HEK293T (cell line): ENCODE measurements around the gene GGA2.
"Not testable (repeated sequence)": the region's sequence is repeated elsewhere in the genome, so short reads cannot be mapped to it uniquely, and the experiment has no call there.

ENCODE experiments used
- CTCF ChIA-PET: fragments of 350-600 bp; formaldehyde crosslinking; extraction: SDS; loops from one replicate; lab custom pipeline; 2021; ENCODE audit warnings: antibody characterized with exemption, inconsistent platforms; lab: Yijun Ruan, JAX
- POLR2A ChIA-PET: fragments of 350-600 bp; formaldehyde crosslinking; extraction: SDS; loops from one replicate; lab custom pipeline; 2020; ENCODE audit warnings: antibody characterized with exemption, inconsistent platforms; lab: Yijun Ruan, JAX
- DNase-seq: peaks from one replicate; pipeline ENCODE4 v3.0.0; 2012; ENCODE audit warnings: mixed read lengths; ENCODE audit errors: extremely low spot score
- ARNT ChIP-seq: fragments of 450-650 bp; IDR thresholded peaks from 2 replicates; pipeline ENCODE4 v1.6.1; 2017; ENCODE audit warnings: mild to moderate bottlenecking
- BHLHE40 ChIP-seq: fragments of 450-650 bp; IDR thresholded peaks from 2 replicates; pipeline ENCODE4 v1.6.1; 2016; ENCODE audit warnings: mild to moderate bottlenecking, moderate library complexity, borderline replicate concordance
- CTBP1 ChIP-seq: fragments of 450-650 bp; IDR thresholded peaks from 2 replicates; pipeline ENCODE4 v1.6.1; 2016; ENCODE audit warnings: borderline replicate concordance
- ELF4 ChIP-seq: fragments of 450-650 bp; IDR thresholded peaks from 2 replicates; pipeline ENCODE4 v1.6.1; 2017; ENCODE audit warnings: antibody characterized with exemption
- FOXA1 ChIP-seq: fragments of 450-650 bp; IDR thresholded peaks from 2 replicates; pipeline ENCODE4 v1.6.1; 2016; ENCODE audit warnings: mild to moderate bottlenecking
- FOXK2 ChIP-seq: fragments of 450-650 bp; IDR thresholded peaks from 2 replicates; pipeline ENCODE4 v1.6.1; 2016; ENCODE audit warnings: mild to moderate bottlenecking
- FOXM1 ChIP-seq: fragments of 450-650 bp; IDR thresholded peaks from 2 replicates; pipeline ENCODE4 v1.6.1; 2017; ENCODE audit warnings: mild to moderate bottlenecking, borderline replicate concordance
- HDGF ChIP-seq: fragments of 450-650 bp; IDR thresholded peaks from 2 replicates; pipeline ENCODE4 v1.6.1; 2017; ENCODE audit warnings: antibody characterized with exemption, borderline replicate concordance
- L3MBTL2 ChIP-seq: fragments of 450-650 bp; conservative IDR thresholded peaks from 2 replicates; pipeline ENCODE4 v1.6.1; 2016; ENCODE audit warnings: mild to moderate bottlenecking
- LEF1 ChIP-seq: fragments of 450-650 bp; IDR thresholded peaks from 2 replicates; pipeline ENCODE4 v1.6.1; 2017; ENCODE audit warnings: mild to moderate bottlenecking, borderline replicate concordance
- NFRKB ChIP-seq: fragments of 450-650 bp; IDR thresholded peaks from 2 replicates; pipeline ENCODE4 v1.6.1; 2016; ENCODE audit warnings: mild to moderate bottlenecking, moderate library complexity
- PKNOX1 ChIP-seq: fragments of 450-650 bp; IDR thresholded peaks from 2 replicates; pipeline ENCODE4 v1.6.1; 2016
- SP1 ChIP-seq: fragments of 450-650 bp; IDR thresholded peaks from 2 replicates; pipeline ENCODE4 v1.6.1; 2017
- SUZ12 ChIP-seq: fragments of 450-650 bp; IDR thresholded peaks from 2 replicates; pipeline ENCODE4 v1.6.1; 2016; ENCODE audit warnings: mild to moderate bottlenecking
- TARDBP ChIP-seq: fragments of 450-650 bp; IDR thresholded peaks from 2 replicates; pipeline ENCODE4 v1.6.1; 2016
- ZNF384 ChIP-seq: fragments of 450-650 bp; IDR thresholded peaks from 2 replicates; pipeline ENCODE4 v1.6.1; 2016

GGA2 gene

GRCh38 chr16:23511731-23512130 lies 1.4 kb upstream of the GGA2 start:
- POLR2A ChIA-PET, result no interaction called here
- CTCF ChIA-PET, result no interaction called here
- DNase-seq, result no peak
- TF ChIP-seq ZNF384 (no peak), HDGF (no peak), FOXA1 (no peak), FOXM1 (no peak), FOXK2 (no peak)

GRCh38 chr16:23510915-23511270 lies 599 bp upstream of the GGA2 start:
- POLR2A ChIA-PET, result interaction anchor here (0.6 to 1.4 kb wide), 3 partner anchors 10 to 86 kb away, joined by 3 read pairs; partner anchors contain the start of genes EARS2 and UBFD1
- CTCF ChIA-PET, DNase-seq: not testable (repeated sequence)

- CTCF ChIA-PET, result no interaction called here
- no peak for TF ChIP-seq L3MBTL2
- TF ChIP-seq CTBP1, result no peak
- TF ChIP-seq ELF4, result no peak
- no peak for TF ChIP-seq SUZ12
- no peak for TF ChIP-seq NFRKB
- TF ChIP-seq PKNOX1, result no peak
- no peak for TF ChIP-seq TARDBP
- no peak for TF ChIP-seq FOXK2
- no peak for TF ChIP-seq FOXM1
- TF ChIP-seq ARNT, result no peak
- TF ChIP-seq BHLHE40, result no peak
- TF ChIP-seq LEF1, result no peak
- no peak for TF ChIP-seq HDGF
- no peak for TF ChIP-seq SP1
- no peak for TF ChIP-seq ZNF384
- TF ChIP-seq FOXA1, result no peak
- POLR2A ChIA-PET, result interaction anchor here (1.0 to 1.4 kb wide), 3 partner anchors 11 to 47 kb away, joined by 3 read pairs; partner anchors contain the start of genes EARS2 and UBFD1
- peak; percentile 10 for DNase-seq
These were observed 521 bp downstream of the GGA2 start for GRCh38 chr16:23509782-23510163.

GRCh38 chr16:23509441-23509754 lies 896 bp downstream of the GGA2 start:
- ChIA-PET POLR2A (interaction anchor here (1.2 kb wide), 1 partner anchor 11 kb away, joined by 3 read pairs; no protein-coding TSS in a partner anchor), CTCF (no interaction called here)
- TF ChIP-seq CTBP1, result no peak
- no peak for TF ChIP-seq FOXA1
- TF ChIP-seq HDGF, result no peak
- no peak for TF ChIP-seq ZNF384
- no peak for TF ChIP-seq ELF4
- TF ChIP-seq L3MBTL2, result no peak
- TF ChIP-seq SUZ12, result no peak
- no peak for TF ChIP-seq TARDBP
- no peak for TF ChIP-seq LEF1
- no peak for TF ChIP-seq FOXK2
- no peak for TF ChIP-seq SP1
- TF ChIP-seq NFRKB, result no peak
- no peak for TF ChIP-seq ARNT
- TF ChIP-seq BHLHE40, result no peak
- no peak for TF ChIP-seq PKNOX1
- TF ChIP-seq FOXM1, result no peak
- no peak for DNase-seq

- DNase-seq, result peak; percentile 17
- CTCF ChIA-PET, result no interaction called here
- TF ChIP-seq FOXA1, result no peak
- TF ChIP-seq ARNT, result no peak
- TF ChIP-seq ZNF384, result no peak
- no peak for TF ChIP-seq TARDBP
- no peak for TF ChIP-seq LEF1
- no peak for TF ChIP-seq FOXM1
- no peak for TF ChIP-seq L3MBTL2
- no peak for TF ChIP-seq NFRKB
- TF ChIP-seq SP1, result no peak
- TF ChIP-seq PKNOX1, result no peak
- no peak for TF ChIP-seq ELF4
- TF ChIP-seq FOXK2, result no peak
- no peak for TF ChIP-seq SUZ12
- POLR2A ChIA-PET, result interaction anchor here (1.2 kb wide), 1 partner anchor 10 kb away, joined by 3 read pairs; no protein-coding TSS in a partner anchor
These were observed 1.5 kb downstream of the GGA2 start for GRCh38 chr16:23508589-23509440.

- ChIA-PET POLR2A (no interaction called here), CTCF (interaction anchor here (0.6 to 1.0 kb wide), 2 partner anchors 71 to 93 kb away, joined by 3 to 5 read pairs; no protein-coding TSS in a partner anchor)
- TF ChIP-seq SUZ12 (no peak), HDGF (no peak), FOXK2 (no peak), ARNT (no peak), FOXM1 (no peak), LEF1 (no peak), L3MBTL2 (no peak), NFRKB (no peak), TARDBP (no peak), ZNF384 (no peak), BHLHE40 (no peak), CTBP1 (no peak), ELF4 (no peak), SP1 (no peak), FOXA1 (no peak), PKNOX1 (no peak)
These were observed 3.7 kb downstream of the GGA2 start for GRCh38 chr16:23506606-23506994.

More at GRCh38 chr16:23506606-23506994, 3.7 kb downstream of the GGA2 start:
- DNase-seq, result no peak
